Uterus (tissue), 4 donors: ENCODE results near the gene RANBP17. TPM values are rescaled to one million over a fixed set of nuclear protein-coding genes. Genes with fewer than 3 reads are reported as not detected.

Source experiments
- DNase-seq, 2 donors: peaks; one replicate each; pipeline ENCODE4 v3.0.0-alpha.2; 2019 to 2020
- H3K27ac ChIP-seq, 2 donors: fragments of 200-600 bp; sonication (generic); 1 replicate in 1 of 2; 2 replicates in 1 of 2; pipeline ENCODE4 v1.5.1; 2016 to 2018
- H3K27me3 ChIP-seq, 2 donors: fragments of 200-600 bp; sonication (generic); one replicate each; pipeline ENCODE4 v1.5.1; 2018 to 2019; ENCODE audit warnings: control low read depth in 1 of 2
- H3K36me3 ChIP-seq, 2 donors: fragments of 200-600 bp; sonication (generic); one replicate each; pipeline ENCODE4 v1.5.1; 2019; ENCODE audit warnings: control low read depth in 1 of 2
- H3K4me1 ChIP-seq, 2 donors: fragments of 200-600 bp; sonication (generic); one replicate each; pipeline ENCODE4 v1.5.1; 2018 to 2019; ENCODE audit warnings: control low read depth in 1 of 2
- H3K4me3 ChIP-seq, 2 donors: fragments of 200-600 bp; sonication (generic); 1 replicate in 1 of 2; 2 replicates in 1 of 2; pipeline ENCODE4 v1.5.1; 2018 to 2019; ENCODE audit warnings: mild to moderate bottlenecking in 1 of 2
- H3K9me3 ChIP-seq, 2 donors: fragments of 200-600 bp; sonication (generic); one replicate each; pipeline ENCODE4 v1.5.1; 2019; ENCODE audit warnings: control low read depth in 1 of 2
- CTCF ChIP-seq, 4 experiments: fragments of 200-600 bp in 2 of 4; fragments of 450-650 bp in 2 of 4; sonication (generic) in 2 of 4; IDR thresholded peaks; one replicate each; pipeline ENCODE4 v1.5.1; 2016 to 2019; ENCODE audit warnings: antibody characterized with exemption in 4 of 4, mild to moderate bottlenecking in 2 of 4, moderate library complexity in 1 of 4
- POLR2A ChIP-seq, 2 donors: fragments of 450-650 bp; IDR thresholded peaks; one replicate each; pipeline ENCODE4 v1.6.1; 2016; ENCODE audit warnings: antibody characterized with exemption in 2 of 2, mild to moderate bottlenecking in 1 of 2, moderate library complexity in 1 of 2
- intact Hi-C: fragments of 100-400 bp; cut with DNase I; formaldehyde crosslinking; loops from one replicate; pipeline ENCODE4 v1.15.1; 2023; ENCODE audit warnings: low total_unique reads
- total RNA-seq, 4 donors: library from RNA; depleted of rRNA in 3 of 4; stranded (reverse); fragments of >200 nt in 3 of 4; gene quantifications; one replicate each; pipeline versions ENCODE4 v1.1.0 to v1.2.4, GENCODE V29; 2014 to 2023
- donor health status: DM: yes; HTN: yes; CAD: no.

Gene RANBP17
- total RNA-seq, 4 donors from 2014 or later = 1.8 to 72.8 (median 7.6) TPM

DNA sequence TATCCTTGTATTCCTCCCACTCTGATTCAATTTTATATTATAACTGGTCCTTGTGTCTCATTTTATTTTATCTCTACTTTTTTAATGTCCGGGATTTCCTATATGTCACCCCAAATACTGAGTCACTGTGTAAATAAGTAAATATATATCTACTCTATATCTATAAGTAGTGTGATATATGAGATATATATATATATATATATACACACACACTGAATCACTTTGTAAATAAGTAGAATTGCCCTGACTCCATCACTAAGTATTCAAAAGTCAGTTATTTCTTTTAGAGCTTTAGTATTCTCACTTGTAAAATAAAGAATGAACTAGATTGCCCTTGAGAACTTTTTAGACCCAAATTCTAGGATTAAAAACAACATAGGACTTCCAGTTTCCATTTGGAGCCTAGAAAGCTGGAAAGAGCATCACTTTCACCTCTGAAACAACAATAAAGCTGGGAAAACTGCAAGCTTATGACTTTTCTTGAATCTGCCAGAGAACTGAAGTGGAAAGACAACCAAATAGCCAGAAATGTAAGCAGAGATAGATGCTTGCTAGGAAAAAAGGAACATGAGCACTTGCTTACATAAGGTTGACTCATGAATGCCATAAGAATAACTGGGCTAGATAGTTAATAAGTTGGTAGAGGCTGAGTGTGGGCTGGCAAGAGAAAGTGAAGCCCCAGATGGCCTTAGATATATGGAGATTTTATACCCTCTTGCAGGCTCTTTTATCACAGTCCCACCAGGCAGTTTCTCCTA is 276.1 kb downstream of the RANBP17 start:
- H3K9me3 ChIP-seq = no peaks in the 10 kb centered on the region
- no peaks in the 10 kb centered on the region for H3K36me3 ChIP-seq
- no peak for DNase-seq
- H3K4me1 ChIP-seq = no peaks in the 10 kb centered on the region
- H3K4me3 ChIP-seq = no peak overlapping the region
- no peak overlapping the region for H3K27ac ChIP-seq
- no peaks in the 10 kb centered on the region for H3K27me3 ChIP-seq
- intact Hi-C loops = no loop called here
- TF ChIP-seq CTCF (IDR thresholded peaks at IDR 0.05) (no peak), POLR2A (IDR thresholded peaks at IDR 0.05) (no peak)

GRCh38 chr5:171139227-171139626 is 277.4 kb downstream of the RANBP17 start:
- H3K4me3 ChIP-seq = no peak overlapping the region
- no peaks in the 10 kb centered on the region for H3K9me3 ChIP-seq
- H3K4me1 ChIP-seq = no peaks in the 10 kb centered on the region
- TF ChIP-seq CTCF (IDR thresholded peaks at IDR 0.05) (no peak), POLR2A (IDR thresholded peaks at IDR 0.05) (no peak)
- H3K36me3 ChIP-seq = no peaks in the 10 kb centered on the region
- intact Hi-C loops = no loop called here
- DNase-seq = no peak
- no peaks in the 10 kb centered on the region for H3K27me3 ChIP-seq
- H3K27ac ChIP-seq = no peak overlapping the region

- H3K27me3 ChIP-seq = no peaks in the 10 kb centered on the region
- H3K4me3 ChIP-seq = no peak overlapping the region
- H3K36me3 ChIP-seq = no peaks in the 10 kb centered on the region
- H3K27ac ChIP-seq = no peak overlapping the region
- no peaks in the 10 kb centered on the region for H3K4me1 ChIP-seq
- intact Hi-C loops = no loop called here
- H3K9me3 ChIP-seq = no peaks in the 10 kb centered on the region
- TF ChIP-seq CTCF (IDR thresholded peaks at IDR 0.05) (no peak), POLR2A (IDR thresholded peaks at IDR 0.05) (no peak)
- DNase-seq = no peak
These were observed 280.8 kb downstream of the RANBP17 start for GRCh38 chr5:171142617-171143016.

GRCh38 chr5:171143171-171143570 is 281.4 kb downstream of the RANBP17 start:
- no peaks in the 10 kb centered on the region for H3K36me3 ChIP-seq
- H3K4me1 ChIP-seq = no peaks in the 10 kb centered on the region
- TF ChIP-seq POLR2A (IDR thresholded peaks at IDR 0.05) (no peak), CTCF (IDR thresholded peaks at IDR 0.05) (no peak)
- H3K4me3 ChIP-seq = no peak overlapping the region
- no peak for DNase-seq
- no peaks in the 10 kb centered on the region for H3K27me3 ChIP-seq
- no peaks in the 10 kb centered on the region for H3K9me3 ChIP-seq
- intact Hi-C loops = no loop called here
- H3K27ac ChIP-seq = no peak overlapping the region

- DNase-seq = no peak
- H3K4me3 ChIP-seq = no peak overlapping the region
- intact Hi-C loops = no loop called here
These were observed 282.1 kb downstream of the RANBP17 start for GRCh38 chr5:171143926-171144325.

More at GRCh38 chr5:171143926-171144325, 282.1 kb downstream of the RANBP17 start:
- no peaks in the 10 kb centered on the region for H3K27me3 ChIP-seq
- H3K9me3 ChIP-seq = no peaks in the 10 kb centered on the region
- H3K36me3 ChIP-seq = no peaks in the 10 kb centered on the region
- TF ChIP-seq POLR2A (IDR thresholded peaks at IDR 0.05) (no peak), CTCF (IDR thresholded peaks at IDR 0.05) (no peak)
- no peaks in the 10 kb centered on the region for H3K4me1 ChIP-seq
- no peak overlapping the region for H3K27ac ChIP-seq
